DMS79 treated with DMSO at 0.1 percent for 48 hours (cell line): ENCODE measurements around the gene RNF181.
"Not testable (repeated sequence)": the region's sequence is repeated elsewhere in the genome, so short reads cannot be mapped to it uniquely, and the experiment has no call there.

Source experiments
- DNase-seq: peaks from one replicate; lab custom pipeline; 2025; lab: John Stamatoyannopoulos, UW

The RNF181 gene

DNA sequence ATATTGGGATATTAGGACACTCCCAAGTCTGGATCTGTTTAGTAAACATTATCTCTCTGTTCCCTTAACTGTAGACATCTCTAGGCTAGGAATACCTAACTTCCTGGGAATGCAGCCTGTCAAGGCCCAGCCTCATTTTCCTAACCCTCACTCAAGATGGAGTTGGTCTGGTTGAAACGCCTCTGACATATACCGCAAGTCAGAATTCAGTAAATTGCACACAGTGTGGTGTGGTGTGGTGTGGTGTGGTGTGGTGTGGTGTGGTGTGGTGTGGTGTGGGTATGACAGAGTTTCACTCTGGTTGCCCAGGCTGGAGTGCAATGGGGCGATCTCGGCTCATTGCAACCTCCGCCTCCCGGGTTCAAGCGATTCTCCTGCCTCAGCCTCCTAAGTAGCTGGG lies 19.2 kb downstream of the RNF181 start:
- DNase-seq: not testable (repeated sequence)

DNA sequence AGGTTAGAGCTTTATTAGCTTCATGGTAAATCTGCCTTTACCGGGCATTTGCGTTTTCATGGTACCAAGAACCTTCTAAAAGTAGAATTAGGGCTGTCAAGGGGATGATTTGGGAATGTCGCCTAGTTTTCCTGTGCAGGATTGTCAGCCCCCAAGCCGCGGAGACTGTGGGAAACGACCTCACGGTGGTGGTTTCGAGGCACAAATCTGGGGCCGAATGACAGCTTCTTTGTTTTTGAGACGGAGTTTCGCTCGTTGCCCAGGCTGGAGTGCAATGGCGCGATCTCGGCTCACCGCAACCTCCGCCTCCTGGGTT lies 19.8 kb downstream of the RNF181 start:
- DNase-seq: no peak

DNA sequence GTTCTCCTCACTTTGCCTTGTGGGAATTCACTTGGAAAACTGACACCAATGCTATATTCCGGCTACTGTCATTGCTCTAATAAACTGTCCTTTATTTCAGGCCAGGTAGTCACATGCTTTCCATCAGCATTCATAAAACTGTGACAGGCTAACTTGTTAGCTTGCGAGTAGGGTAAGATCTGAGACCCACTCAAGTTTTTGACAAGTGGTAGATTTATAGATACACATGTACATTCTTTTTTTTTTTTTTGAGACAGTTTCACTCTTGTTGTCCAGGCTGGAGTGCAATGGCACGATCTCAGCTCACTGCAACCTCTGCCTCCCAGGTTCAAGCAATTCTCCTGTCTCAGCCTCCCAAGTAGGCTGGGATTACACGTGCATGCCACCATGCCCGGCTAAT lies 22.2 kb downstream of the RNF181 start:
- not testable (repeated sequence) for DNase-seq

DNA sequence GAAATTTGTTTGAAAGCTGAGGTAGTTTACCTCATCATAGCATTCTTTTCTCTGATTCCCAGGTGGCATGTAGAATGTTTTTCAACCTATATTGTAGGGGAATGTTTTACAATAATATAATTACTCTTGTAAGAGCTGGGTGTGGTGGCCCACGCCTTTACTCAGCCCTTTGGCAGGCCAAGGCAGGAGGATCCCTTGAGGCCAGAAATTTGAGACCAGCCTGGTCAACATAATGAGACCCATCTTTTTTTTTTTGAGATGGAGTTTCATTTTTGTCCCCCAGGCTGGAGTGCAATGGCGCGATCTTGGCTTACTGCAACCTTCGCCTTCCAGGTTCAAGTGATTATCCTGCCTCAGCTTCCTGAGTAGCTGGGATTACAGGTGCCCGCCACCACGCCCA lies 24.1 kb downstream of the RNF181 start:
- no peak for DNase-seq

DNA sequence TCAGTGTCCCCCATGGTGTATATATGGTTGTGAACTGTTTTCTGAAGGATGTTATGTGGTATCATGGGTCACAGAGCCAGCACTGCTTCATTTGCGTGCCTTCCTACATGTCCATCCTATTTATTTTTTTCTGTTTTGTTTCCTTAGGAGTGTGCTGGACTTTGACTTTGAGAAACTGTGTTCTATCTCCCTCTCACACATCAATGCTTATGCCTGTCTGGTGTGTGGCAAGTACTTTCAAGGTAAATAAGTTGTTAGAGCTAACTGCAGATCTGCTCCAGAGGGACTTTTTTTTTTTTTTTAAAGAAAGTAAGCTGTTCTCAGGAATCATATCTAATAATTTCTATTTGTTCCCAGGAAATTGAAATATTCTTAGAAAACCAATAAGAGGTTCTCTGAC lies 25.8 kb downstream of the RNF181 start:
- DNase-seq: no peak

DNA sequence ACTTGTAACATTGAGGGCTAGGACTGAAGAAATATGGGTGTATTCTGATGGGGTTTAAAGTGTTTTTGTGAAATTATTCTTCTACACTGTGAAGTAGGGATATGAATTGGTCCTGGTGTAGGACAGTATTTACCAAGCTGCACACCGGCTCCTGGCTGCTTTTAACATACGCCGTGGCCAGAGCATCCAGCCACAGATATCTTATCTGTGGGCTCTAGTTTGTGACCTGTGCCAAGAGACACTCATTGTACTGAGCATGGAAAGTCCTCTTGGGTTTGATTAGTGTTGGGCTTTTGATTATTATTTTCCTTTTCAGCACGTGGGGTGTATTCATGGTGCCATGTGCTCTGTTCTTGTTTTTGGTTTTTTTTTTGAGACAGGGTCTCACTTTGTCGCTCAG lies 28.4 kb downstream of the RNF181 start:
- no peak for DNase-seq

DNA sequence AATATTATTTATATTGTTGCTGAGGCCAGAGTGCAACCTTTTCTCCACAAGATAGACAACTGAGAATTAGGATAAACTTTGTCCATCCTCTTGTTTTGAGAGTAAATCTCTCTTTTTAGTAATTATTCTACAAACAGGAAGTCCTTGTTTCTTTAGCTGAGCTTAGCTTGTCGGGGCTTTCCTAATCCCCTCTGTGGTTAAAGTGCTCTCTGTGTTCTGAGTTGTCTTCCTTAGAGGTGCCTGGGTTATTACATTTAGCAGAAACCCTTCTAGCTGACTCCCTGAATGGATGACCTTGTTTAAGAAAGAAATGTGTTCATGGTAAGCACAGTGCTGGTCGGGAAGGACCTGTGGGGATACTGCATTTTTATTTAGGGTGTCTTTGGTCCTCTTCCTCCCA lies 33.1 kb downstream of the RNF181 start:
- no peak for DNase-seq

DNA sequence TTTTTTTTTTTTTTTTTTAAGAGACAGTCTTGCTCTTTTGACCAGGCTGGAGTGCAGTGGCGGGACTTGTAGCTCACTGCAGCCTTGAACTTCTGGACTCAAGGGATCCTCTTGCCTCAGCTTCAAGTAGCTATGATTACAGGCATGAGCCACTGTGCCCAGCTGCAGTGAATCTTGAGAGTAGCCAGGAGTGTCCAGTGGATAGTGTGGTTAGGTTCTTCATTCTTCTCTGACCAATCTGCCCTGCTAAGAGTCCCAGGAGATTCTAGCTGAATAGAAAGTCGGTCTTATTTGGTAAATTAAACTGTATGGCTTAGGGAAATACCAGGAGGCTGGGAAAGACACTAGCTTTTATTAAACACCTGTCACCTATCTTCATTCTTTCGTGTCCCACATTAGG lies 35.8 kb downstream of the RNF181 start:
- no peak for DNase-seq

DNA sequence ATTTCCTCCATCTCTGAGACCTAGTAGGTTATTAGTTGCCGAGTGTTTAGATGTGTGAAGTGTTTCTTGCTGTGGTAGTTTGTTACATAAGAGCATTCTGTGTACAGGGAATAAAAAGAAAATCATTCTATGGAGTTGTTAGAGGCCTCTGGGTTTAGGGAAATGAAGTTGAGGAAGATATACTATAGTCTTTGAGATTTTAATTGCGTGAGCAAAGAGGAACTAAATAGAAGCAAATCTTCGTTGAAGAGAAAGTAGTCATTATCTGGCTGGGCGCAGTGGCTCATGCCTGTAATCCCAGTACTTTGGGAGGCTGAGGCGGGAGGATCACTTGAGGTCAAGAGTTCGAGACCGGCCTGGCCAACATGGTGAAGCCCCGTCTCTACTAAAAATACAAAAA lies 39.5 kb downstream of the RNF181 start:
- DNase-seq: no peak

DNA sequence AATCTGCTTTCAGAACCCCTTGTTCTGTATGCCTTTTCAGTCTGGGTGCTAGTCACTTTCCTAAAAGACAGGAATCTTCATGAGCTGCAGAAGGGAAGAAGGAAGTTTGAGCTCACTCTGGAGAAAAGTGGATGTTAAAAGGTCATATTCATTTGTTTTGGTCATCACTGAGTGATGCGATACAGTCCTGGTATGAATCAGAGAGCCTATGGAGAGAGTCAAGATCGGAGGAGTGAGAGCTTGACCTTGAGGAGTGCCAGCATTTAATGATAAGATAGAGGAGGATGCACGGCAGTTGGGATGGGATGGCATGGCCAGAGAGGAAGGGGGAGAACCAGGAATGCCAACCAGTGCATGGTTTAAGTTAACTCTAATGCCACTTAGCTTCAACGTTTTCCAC lies 40.1 kb downstream of the RNF181 start:
- DNase-seq: no peak

DNA sequence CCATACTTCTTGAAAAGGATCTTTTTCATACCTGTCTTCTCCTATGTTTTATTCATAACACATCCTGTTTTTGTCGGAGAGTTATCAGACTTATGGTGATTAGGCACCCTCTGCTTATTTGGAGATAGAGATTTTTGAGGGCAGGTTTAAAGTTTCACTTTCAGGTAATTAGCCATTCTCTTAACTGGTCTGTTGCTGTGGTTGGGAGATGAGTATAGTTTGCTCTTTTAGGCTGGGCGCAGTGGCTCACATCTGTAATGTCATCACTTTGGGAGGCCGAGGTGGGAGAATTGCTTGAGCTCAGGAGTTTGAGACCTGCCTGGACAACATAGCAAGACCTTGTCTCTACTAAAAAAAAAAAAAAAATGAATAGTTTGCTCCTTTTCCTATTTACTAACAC lies 47.2 kb downstream of the RNF181 start:
- no peak for DNase-seq

DNA sequence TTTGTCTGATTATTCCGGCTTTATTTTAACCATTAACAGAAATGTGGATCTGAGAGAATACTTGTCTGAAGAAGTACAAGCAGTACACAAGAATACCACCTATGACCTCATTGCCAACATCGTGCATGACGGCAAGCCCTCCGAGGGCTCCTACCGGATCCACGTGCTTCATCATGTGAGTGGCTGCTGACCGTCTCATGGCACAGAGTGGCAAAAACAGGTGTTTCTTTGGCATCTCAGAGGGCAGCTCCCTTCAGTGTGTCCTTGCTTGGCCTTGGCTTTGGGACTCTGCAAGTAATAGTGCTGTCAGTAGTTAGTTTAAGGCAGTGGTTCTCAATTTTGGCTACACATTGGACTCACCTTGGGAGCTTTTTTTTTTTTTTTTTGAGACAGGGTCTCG lies 49.4 kb downstream of the RNF181 start:
- DNase-seq: no peak

DNA sequence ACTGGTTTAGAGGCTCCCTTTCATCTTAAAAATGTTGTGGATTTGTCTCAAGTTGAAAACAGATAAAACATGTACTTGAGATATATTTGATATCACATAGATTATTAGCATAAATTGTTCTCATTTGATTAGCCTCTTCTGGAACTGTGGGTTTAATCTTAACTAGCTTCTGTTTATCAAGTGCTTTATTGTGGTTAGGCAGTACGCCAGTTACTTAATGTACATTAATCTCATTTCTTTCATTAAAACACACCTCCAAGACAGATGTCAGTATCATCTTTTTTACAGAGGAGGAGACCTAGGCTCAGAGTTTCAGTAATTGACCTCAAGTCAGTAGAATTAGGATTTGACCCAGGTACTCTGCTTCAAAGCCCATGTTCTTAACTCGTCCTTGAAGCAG lies 50.6 kb downstream of the RNF181 start:
- DNase-seq: no peak
